Small intestine (tissue), 7 donors: ENCODE measurements around the gene PANK2. TPM values are rescaled to one million over a fixed set of nuclear protein-coding genes. Genes with fewer than 3 reads are reported as not detected.
A peak's percentile ranks its signal among the peaks of the same experiment; 100 is the strongest.
"Not testable (repeated sequence)": the region's sequence is repeated elsewhere in the genome, so short reads cannot be mapped to it uniquely, and the experiment has no call there.

Experiments used
- DNase-seq, 2 donors: peaks; one replicate each; pipeline versions ENCODE4 v3.0.0 to v3.0.0-alpha.2; 2013
- FAIRE-seq: peaks from 2 replicates; lab custom pipeline; 2012; peaks lifted over from hg19 to GRCh38; lab: Jason Lieb, UNC
- H3K27ac ChIP-seq, 3 donors: one replicate each; pipeline ENCODE4 v1.5.1; 2013; ENCODE audit warnings: low read length in 2 of 3, mild to moderate bottlenecking in 2 of 3, control low read depth in 1 of 3, inconsistent platforms in 1 of 3, low read depth in 1 of 3, moderate library complexity in 1 of 3
- H3K27me3 ChIP-seq, 3 donors: one replicate each; pipeline ENCODE4 v1.6.1; 2013; ENCODE audit warnings: low read length in 3 of 3, inconsistent platforms in 1 of 3; ENCODE audit not compliant: control insufficient read depth in 3 of 3, insufficient read depth in 3 of 3
- H3K36me3 ChIP-seq, 3 donors: one replicate each; pipeline ENCODE4 v1.6.1; 2013; ENCODE audit warnings: low read length in 3 of 3, inconsistent platforms in 1 of 3, low read depth in 1 of 3, mild to moderate bottlenecking in 1 of 3, moderate library complexity in 1 of 3; ENCODE audit not compliant: control insufficient read depth in 3 of 3, insufficient read depth in 2 of 3
- H3K4me1 ChIP-seq, 3 donors: one replicate each; pipeline ENCODE4 v1.6.1; 2013; ENCODE audit warnings: low read length in 2 of 3, inconsistent platforms in 1 of 3, low read depth in 1 of 3, mild to moderate bottlenecking in 1 of 3, moderate library complexity in 1 of 3; ENCODE audit not compliant: control insufficient read depth in 3 of 3, insufficient read depth in 2 of 3
- H3K4me3 ChIP-seq, 3 donors: one replicate each; pipeline ENCODE4 v1.5.1; 2013; ENCODE audit warnings: low read length in 3 of 3, control low read depth in 1 of 3, inconsistent platforms in 1 of 3, low read depth in 1 of 3, mild to moderate bottlenecking in 1 of 3, moderate library complexity in 1 of 3
- H3K9me3 ChIP-seq, 2 donors: one replicate each; pipeline ENCODE4 v1.6.1; 2013; ENCODE audit warnings: low read depth in 1 of 2, low read length in 1 of 2; ENCODE audit not compliant: control insufficient read depth in 2 of 2, insufficient read depth in 1 of 2
- WGBS, 3 donors: extraction: QIAGEN DNeasy Blood & Tissue Kit; methylation state at CpG; one replicate each; pipeline ENCODE4 v1.1.7; 2013; 5-methylcytosine and 5-hydroxymethylcytosine counted together
- polyA plus RNA-seq, 4 donors: library from polyadenylated mRNA; stranded (reverse) in 3 of 4; unstranded in 1 of 4; fragments of 200-250 nt in 3 of 4; fragments of 120-200 nt in 1 of 4; gene quantifications; one replicate each; pipeline versions ENCODE4 v1.2.1 to v1.2.3, GENCODE V29; 2013
- donor health status: healthy with polysubstance abuse.
- donor health status: control.
- donor health status: control.
- donor health status: Bipolar disorder and iron deficiency.
- donor health status: healthy.

The PANK2 gene
- polyA plus RNA-seq, 4 donors: 18.9 to 35.1 (median 22.9) TPM

DNA sequence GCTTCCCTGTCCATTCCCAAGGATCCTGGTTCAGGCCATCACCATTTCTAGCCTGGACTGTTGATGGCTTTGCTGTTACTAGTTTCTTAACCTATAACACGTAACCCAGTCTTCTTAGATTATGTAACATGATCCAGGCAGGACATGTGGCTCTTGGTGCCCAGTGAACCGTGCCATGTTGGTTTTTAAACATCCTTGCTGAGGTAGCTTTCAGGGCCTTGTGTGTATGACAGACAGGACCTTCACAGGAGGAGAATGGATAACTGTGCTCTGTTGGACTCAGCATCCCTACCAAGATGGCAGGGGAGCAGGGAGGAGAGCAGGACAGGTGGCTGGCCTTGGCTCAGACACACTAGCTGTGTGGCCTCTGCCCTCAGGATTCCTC, 46.8 kb downstream of the PANK2 start:
- Histone ChIP-seq H3K4me1 (peaks cover 0 to 11% (median 4%) of the 10 kb centered on the region in 3 donors), H3K27me3 (no peaks in the 10 kb centered on the region), H3K4me3 (no peak overlapping the region), H3K36me3 (peaks cover 0 to 19% (median 0%) of the 10 kb centered on the region in 3 donors), H3K27ac (no peak overlapping the region), H3K9me3 (no peaks in the 10 kb centered on the region)
- DNase-seq (no peak), FAIRE-seq (no peak)
- 91 to 99% (median 94%) methylated on average over 2 of the region's 2 CpGs for WGBS, 3 donors

DNA sequence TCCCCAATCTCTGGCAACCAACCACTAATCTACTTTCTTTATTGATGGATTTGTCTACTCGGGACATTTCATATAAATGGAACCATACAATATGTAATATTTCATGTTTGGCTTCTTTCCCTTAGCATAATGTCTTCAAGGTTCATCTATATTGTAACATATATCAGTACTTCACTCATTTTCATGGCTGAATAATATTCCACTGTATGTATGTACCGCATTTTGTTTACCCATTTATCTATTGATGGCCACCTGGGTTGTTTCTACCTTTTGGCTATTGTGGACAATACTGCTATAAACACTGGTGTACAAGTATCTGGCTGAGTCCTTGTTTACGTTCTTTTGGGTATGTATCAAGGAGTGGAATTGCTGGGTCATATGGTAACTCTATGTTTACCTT, 48.4 kb downstream of the PANK2 start:
- no peaks in the 10 kb centered on the region for H3K9me3 ChIP-seq
- no peak overlapping the region for H3K27ac ChIP-seq
- 96 to 100% (median 97%) methylated on average over 3 of the region's 3 CpGs for WGBS, 3 donors
- peaks cover 0 to under 1% (median 0%) of the 10 kb centered on the region in 3 donors for H3K4me1 ChIP-seq
- H3K4me3 ChIP-seq: no peak overlapping the region
- H3K36me3 ChIP-seq: peaks cover 0 to 19% (median 0%) of the 10 kb centered on the region in 3 donors
- H3K27me3 ChIP-seq: no peaks in the 10 kb centered on the region
- no peak for FAIRE-seq
- DNase-seq: no peak

DNA sequence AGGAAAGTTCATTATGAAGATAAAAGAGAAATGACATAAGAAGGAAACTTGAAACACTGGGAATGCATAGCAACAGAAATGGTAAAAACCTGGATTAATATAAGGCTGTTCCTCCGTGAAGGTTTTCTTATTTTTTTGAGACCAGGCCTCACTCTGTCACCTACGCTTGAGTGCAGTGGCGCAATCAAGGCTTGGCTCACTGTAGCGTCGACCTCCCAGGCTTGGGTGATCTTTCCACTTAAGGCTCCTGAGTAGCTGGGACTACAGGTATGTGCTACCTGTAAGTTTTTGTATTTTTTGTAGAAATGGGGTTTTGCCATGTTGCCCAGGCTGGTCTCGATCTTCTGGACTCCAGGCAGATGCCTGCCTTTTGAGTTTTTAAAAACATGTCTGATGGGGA, 51.7 kb downstream of the PANK2 start:
- Histone ChIP-seq H3K36me3 (peaks cover 0 to 11% (median 0%) of the 10 kb centered on the region in 3 donors), H3K9me3 (no peaks in the 10 kb centered on the region), H3K27me3 (no peaks in the 10 kb centered on the region), H3K4me1 (no peaks in the 10 kb centered on the region), H3K27ac (no peak overlapping the region), H3K4me3 (no peak overlapping the region)
- FAIRE-seq (no peak), DNase-seq (no peak)
- 82 to 88% (median 83%) methylated on average over 6 of the region's 6 CpGs for WGBS, 3 donors

GRCh38 chr20:3946666-3947065, 57.5 kb downstream of the PANK2 start:
- not testable (repeated sequence) for H3K4me1 ChIP-seq, H3K4me3 ChIP-seq, FAIRE-seq, H3K27ac ChIP-seq, DNase-seq, H3K9me3 ChIP-seq, H3K36me3 ChIP-seq, H3K27me3 ChIP-seq
- WGBS, 3 donors: 91 to 95% (median 94%) methylated on average over 7 of the region's 7 CpGs

- FAIRE-seq: no peak
These were observed 75.5 kb downstream of the PANK2 start for GRCh38 chr20:3964719-3965118.

GRCh38 chr20:3966571-3966970, 77.4 kb downstream of the PANK2 start:
- Histone ChIP-seq H3K27me3 (no peaks in the 10 kb centered on the region), H3K4me1 (peaks cover 0 to 2% (median 0%) of the 10 kb centered on the region in 3 donors), H3K27ac (no peak overlapping the region), H3K36me3 (no peaks in the 10 kb centered on the region), H3K4me3 (no peak overlapping the region), H3K9me3 (no peaks in the 10 kb centered on the region)
- DNase-seq (no peak), FAIRE-seq (no peak)

More at GRCh38 chr20:3964719-3965118, 75.5 kb downstream of the PANK2 start:
- Histone ChIP-seq H3K4me3 (no peak overlapping the region), H3K4me1 (no peaks in the 10 kb centered on the region), H3K27me3 (no peaks in the 10 kb centered on the region), H3K9me3 (no peaks in the 10 kb centered on the region), H3K27ac (no peak overlapping the region), H3K36me3 (peaks cover 0 to 4% (median under 1%) of the 10 kb centered on the region in 3 donors)
- WGBS, 3 donors: 61 to 86% (median 69%) methylated on average over 3 of the region's 3 CpGs
- DNase-seq: no peak

DNA sequence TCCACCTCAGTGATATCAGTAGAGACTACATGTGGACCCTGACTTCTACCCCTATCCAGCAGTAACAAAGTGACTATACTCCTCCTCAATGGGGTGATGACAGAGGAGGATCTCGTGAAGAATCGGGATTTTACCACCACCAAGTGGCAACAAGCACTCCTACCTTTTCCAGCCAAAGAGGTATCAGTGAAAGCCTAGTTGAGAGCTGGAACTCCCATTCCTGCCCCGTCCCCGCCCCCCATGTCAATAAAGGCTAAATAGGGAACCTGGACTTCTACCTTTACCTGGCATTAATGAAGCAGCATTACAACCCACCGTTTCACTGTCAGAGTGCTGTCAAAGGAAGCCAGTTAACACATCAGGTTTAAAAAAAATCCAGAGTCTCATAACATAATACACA, 80.8 kb downstream of the PANK2 start:
- WGBS, 3 donors: 23 to 68% (median 38%) methylated on average over 5 of the region's 5 CpGs
- H3K9me3 ChIP-seq: no peaks in the 10 kb centered on the region
- peaks cover 0 to 2% (median 0%) of the 10 kb centered on the region in 3 donors for H3K4me1 ChIP-seq
- DNase-seq (peak; percentile 72 to 80), FAIRE-seq (no peak)
- H3K27me3 ChIP-seq: no peaks in the 10 kb centered on the region
- no peaks in the 10 kb centered on the region for H3K36me3 ChIP-seq
- no peak overlapping the region for H3K4me3 ChIP-seq
- no peak overlapping the region for H3K27ac ChIP-seq

- no peak overlapping the region for H3K27ac ChIP-seq
- no peaks in the 10 kb centered on the region for H3K9me3 ChIP-seq
- no peaks in the 10 kb centered on the region for H3K27me3 ChIP-seq
- 30 to 60% (median 42%) methylated on average over 2 of the region's 2 CpGs for WGBS, 3 donors
- FAIRE-seq (peak; percentile 30), DNase-seq (peak; percentile 8 to 55)
- H3K4me1 ChIP-seq: peaks cover 0 to 2% (median 0%) of the 10 kb centered on the region in 3 donors
- H3K4me3 ChIP-seq: no peak overlapping the region
- H3K36me3 ChIP-seq: no peaks in the 10 kb centered on the region
These were observed 82.0 kb downstream of the PANK2 start for GRCh38 chr20:3971145-3971544.

DNA sequence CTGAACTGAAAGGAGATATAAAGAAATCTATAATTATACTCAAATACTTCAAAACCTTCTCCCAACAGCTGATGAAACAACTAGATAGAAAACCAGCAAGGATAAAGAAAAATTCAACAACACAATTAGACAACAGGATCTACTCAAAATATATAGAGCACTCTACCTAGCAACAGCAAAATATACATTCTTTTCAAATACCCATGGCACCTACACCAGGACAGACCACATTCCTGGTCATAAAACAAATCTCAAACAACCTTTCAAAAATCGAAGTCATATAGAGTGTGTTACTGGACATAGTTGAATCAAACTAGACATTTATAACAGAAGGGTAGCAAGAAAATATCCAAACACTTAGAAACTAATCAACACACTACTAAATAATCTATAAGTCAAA, 83.0 kb downstream of the PANK2 start:
- no peaks in the 10 kb centered on the region for H3K36me3 ChIP-seq
- H3K27me3 ChIP-seq: no peaks in the 10 kb centered on the region
- H3K27ac ChIP-seq: no peak overlapping the region
- H3K9me3 ChIP-seq: no peaks in the 10 kb centered on the region
- FAIRE-seq (no peak), DNase-seq (no peak)
- WGBS, 3 donors: 85 to 90% (median 85%) methylated on average over 1 of the region's 1 CpG
- no peak overlapping the region for H3K4me3 ChIP-seq
- peaks cover 0 to 2% (median 0%) of the 10 kb centered on the region in 3 donors for H3K4me1 ChIP-seq
